Measurements from ENCODE around the gene DOCK7. TPM values are rescaled to one million over a fixed set of nuclear protein-coding genes. Genes with fewer than 3 reads are reported as not detected.
A peak's percentile ranks its signal among the peaks of the same experiment; 100 is the strongest.

DOCK7 gene
- total and polyA plus RNA-seq, 2 of the 13 experiments (the other 11 are each of a cell fraction or from before 2014, with no cell fraction given): 45.7 to 67.2 TPM

DNA sequence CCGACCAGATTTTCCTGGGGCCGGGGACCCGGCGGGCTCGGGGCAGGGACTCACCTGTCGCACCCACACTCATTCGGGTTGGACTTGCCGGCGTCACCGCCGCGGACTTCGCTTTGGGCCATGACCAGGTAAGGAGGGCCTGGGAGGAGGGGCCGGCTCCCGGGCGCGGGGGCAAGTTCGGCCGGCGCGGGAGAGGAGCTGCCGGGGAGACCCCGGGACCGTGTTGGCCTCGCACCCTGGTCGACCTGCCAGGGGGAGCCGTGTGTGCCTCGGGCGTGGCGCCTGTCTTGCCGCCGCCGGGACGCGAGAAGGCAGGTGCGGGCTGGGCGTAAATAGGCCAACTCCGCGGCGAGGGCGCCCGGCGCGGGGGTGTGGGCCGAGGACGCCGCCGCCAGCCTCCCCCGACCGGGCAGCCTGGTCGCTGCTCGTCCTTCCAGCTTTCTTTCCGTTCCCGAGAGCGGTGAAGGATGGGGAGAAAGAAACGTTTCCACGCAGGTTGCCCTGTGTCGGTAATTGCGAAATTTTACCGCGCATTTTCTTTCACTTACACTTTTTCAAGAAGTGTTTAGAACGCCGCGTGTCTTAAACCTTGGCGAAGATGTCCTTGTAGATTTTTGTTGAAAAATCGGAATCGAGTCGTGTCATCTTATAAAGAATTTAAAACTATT, 250.8 kb downstream of the DOCK7 start (continued):
- TF ChIP-seq ZNF790 (CRISPR knock-in tag; IDR thresholded peaks at IDR 0.05; ENCODE audit: borderline replicate concordance) (no peak), ZNF558 (CRISPR knock-in tag; IDR thresholded peaks at IDR 0.05; ENCODE audit: borderline replicate concordance) (no peak; the same call in 1 of the 2 replicates), MAFK (conservative IDR thresholded peaks at IDR 0.05 in 1 of 2, IDR thresholded peaks at IDR 0.05 in 1 of 2; ENCODE audit: low read length in 2 of 2) (no peak), RAD21 (CRISPR knock-in tag; IDR thresholded peaks at IDR 0.05) (no peak), ZNF180 (CRISPR knock-in tag; IDR thresholded peaks at IDR 0.05; ENCODE audit: borderline replicate concordance, low read depth) (no peak), ZMYM2 (CRISPR knock-in tag; IDR thresholded peaks at IDR 0.05) (no peak), PHF8 (CRISPR knock-in tag; IDR thresholded peaks at IDR 0.05) (peak; percentile 47; the same call in 1 of the 2 replicates)
- TF ChIP-seq, protein P1, sequence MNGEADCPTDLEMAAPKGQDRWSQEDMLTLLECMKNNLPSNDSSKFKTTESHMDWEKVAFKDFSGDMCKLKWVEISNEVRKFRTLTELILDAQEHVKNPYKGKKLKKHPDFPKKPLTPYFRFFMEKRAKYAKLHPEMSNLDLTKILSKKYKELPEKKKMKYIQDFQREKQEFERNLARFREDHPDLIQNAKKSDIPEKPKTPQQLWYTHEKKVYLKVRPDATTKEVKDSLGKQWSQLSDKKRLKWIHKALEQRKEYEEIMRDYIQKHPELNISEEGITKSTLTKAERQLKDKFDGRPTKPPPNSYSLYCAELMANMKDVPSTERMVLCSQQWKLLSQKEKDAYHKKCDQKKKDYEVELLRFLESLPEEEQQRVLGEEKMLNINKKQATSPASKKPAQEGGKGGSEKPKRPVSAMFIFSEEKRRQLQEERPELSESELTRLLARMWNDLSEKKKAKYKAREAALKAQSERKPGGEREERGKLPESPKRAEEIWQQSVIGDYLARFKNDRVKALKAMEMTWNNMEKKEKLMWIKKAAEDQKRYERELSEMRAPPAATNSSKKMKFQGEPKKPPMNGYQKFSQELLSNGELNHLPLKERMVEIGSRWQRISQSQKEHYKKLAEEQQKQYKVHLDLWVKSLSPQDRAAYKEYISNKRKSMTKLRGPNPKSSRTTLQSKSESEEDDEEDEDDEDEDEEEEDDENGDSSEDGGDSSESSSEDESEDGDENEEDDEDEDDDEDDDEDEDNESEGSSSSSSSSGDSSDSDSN (CRISPR knock-in tag; IDR thresholded peaks at IDR 0.05): peak; percentile 56
- TF ChIP-seq, protein P2, sequence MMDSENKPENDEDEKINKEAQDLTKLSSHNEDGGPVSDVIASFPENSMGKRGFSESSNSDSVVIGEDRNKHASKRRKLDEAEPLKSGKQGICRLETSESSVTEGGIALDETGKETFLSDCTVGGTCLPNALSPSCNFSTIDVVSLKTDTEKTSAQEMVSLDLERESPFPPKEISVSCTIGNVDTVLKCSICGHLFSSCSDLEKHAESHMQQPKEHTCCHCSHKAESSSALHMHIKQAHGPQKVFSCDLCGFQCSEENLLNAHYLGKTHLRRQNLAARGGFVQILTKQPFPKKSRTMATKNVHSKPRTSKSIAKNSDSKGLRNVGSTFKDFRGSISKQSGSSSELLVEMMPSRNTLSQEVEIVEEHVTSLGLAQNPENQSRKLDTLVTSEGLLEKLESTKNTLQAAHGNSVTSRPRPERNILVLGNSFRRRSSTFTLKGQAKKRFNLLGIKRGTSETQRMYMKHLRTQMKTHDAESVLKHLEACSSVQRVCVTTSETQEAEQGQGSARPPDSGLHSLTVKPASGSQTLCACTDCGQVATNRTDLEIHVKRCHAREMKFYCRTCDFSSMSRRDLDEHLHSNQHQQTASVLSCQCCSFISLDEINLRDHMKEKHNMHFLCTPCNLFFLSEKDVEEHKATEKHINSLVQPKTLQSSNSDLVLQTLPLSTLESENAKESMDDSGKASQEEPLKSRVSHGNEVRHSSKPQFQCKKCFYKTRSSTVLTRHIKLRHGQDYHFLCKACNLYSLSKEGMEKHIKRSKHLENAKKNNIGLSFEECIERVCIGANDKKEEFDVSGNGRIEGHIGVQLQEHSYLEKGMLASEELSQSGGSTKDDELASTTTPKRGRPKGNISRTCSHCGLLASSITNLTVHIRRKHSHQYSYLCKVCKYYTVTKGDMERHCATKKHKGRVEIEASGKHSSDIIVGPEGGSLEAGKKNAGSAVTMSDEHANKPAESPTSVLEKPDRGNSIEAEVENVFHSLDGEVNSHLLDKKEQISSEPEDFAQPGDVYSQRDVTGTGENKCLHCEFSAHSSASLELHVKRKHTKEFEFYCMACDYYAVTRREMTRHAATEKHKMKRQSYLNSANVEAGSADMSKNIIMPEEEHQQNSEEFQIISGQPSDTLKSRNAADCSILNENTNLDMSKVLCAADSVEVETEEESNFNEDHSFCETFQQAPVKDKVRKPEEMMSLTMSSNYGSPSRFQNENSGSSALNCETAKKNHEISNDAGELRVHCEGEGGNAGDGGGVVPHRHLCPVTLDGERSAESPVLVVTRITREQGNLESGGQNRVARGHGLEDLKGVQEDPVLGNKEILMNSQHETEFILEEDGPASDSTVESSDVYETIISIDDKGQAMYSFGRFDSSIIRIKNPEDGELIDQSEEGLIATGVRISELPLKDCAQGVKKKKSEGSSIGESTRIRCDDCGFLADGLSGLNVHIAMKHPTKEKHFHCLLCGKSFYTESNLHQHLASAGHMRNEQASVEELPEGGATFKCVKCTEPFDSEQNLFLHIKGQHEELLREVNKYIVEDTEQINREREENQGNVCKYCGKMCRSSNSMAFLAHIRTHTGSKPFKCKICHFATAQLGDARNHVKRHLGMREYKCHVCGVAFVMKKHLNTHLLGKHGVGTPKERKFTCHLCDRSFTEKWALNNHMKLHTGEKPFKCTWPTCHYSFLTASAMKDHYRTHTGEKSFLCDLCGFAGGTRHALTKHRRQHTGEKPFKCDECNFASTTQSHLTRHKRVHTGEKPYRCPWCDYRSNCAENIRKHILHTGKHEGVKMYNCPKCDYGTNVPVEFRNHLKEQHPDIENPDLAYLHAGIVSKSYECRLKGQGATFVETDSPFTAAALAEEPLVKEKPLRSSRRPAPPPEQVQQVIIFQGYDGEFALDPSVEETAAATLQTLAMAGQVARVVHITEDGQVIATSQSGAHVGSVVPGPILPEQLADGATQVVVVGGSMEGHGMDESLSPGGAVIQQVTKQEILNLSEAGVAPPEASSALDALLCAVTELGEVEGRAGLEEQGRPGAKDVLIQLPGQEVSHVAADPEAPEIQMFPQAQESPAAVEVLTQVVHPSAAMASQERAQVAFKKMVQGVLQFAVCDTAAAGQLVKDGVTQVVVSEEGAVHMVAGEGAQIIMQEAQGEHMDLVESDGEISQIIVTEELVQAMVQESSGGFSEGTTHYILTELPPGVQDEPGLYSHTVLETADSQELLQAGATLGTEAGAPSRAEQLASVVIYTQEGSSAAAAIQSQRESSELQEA (CRISPR knock-in tag; IDR thresholded peaks at IDR 0.05; ENCODE audit: not compliant biosample characterization): peak; percentile 22

All from HepG2 (cell line).